22Rv1 (cell line): Measurements from ENCODE around the gene PHRF1.

Source experiments
- CTCF ChIP-seq: fragments of 450-650 bp; IDR thresholded peaks from 2 replicates; pipeline ENCODE4 v1.5.1; 2017; ENCODE audit warnings: mild to moderate bottlenecking
- ZFX ChIP-seq: fragments of 450-650 bp; IDR thresholded peaks from 2 replicates; pipeline ENCODE4 v1.6.1; 2017; ENCODE audit warnings: antibody characterized with exemption, borderline replicate concordance

DNA sequence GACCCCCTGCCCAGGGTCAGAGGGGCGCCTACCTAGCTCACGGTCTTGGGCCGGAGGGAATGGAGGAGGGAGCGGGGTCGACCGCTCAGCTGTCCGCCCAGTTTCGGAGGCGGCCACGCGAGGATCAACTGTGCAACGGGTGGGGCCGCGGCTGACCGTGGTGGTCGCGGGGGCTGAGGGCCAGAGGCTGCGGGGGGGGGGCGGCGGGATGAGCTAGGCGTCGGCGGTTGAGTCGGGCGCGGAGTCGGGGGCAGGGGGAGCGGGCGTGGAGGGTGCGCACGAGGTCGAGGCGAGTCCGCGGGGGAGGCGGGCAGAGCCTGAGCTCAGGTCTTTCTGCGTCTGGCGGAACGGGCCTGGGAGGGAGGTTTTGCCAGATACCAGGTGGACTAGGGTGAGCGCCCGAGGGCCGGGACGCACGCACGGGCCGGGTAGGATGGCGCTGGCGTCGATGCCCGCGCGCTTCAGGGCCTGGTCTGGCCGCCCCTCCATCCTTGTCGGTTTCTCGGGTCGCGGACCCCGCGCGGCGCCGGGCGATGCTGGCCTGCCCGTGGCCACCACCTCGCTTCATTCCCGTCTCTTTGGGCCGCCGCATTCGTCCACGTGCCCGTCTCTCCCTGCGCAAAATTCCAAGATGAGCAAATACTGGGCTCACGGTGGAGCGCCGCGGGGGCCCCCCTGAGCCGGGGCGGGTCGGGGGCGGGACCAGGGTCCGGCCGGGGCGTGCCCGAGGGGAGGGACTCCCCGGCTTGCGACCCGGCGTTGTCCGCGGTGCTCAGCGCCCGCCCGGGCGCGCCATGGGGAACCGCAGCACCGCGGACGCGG lies 60.5 kb downstream of the PHRF1 start, which contains the start of gene DRD4:
- TF ChIP-seq CTCF (no peak), ZFX (no peak)
